Cardiac atrium fibroblast (primary cell): ENCODE results near the gene CAPN12. TPM values are rescaled to one million over a fixed set of nuclear protein-coding genes. Genes with fewer than 3 reads are reported as not detected.

Experiments used
- total RNA-seq: library from RNA; depleted of rRNA; stranded (reverse); fragments of >200 nt; gene quantifications from 2 replicates; pipeline ENCODE4 v1.2.3, GENCODE V29; 2015

The CAPN12 gene, protein sequence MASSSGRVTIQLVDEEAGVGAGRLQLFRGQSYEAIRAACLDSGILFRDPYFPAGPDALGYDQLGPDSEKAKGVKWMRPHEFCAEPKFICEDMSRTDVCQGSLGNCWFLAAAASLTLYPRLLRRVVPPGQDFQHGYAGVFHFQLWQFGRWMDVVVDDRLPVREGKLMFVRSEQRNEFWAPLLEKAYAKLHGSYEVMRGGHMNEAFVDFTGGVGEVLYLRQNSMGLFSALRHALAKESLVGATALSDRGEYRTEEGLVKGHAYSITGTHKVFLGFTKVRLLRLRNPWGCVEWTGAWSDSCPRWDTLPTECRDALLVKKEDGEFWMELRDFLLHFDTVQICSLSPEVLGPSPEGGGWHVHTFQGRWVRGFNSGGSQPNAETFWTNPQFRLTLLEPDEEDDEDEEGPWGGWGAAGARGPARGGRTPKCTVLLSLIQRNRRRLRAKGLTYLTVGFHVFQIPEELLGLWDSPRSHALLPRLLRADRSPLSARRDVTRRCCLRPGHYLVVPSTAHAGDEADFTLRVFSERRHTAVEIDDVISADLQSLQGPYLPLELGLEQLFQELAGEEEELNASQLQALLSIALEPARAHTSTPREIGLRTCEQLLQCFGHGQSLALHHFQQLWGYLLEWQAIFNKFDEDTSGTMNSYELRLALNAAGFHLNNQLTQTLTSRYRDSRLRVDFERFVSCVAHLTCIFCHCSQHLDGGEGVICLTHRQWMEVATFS
- 2.8 TPM in 1 of 2 replicates, not detected in the other for total RNA-seq

DNA sequence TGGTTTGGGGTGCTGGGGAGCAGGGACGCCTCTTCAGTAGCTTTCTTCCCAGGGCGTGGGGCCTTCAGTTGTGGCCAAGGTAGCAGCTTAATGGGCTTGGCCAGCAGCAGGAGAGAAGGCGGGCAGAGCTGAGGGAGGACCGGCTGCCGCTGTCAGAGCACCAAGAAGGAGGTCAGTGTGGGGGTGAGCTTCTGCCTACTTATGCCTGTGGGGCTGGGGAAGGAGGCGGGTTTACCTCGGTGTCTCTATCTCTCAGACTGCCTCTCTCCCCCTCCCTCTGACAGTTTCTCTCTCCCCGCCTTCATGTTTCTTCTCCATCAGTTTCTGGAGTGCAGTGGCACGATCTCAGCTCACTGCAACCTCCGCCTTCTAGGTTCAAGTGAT, at the start of gene CAPN12:
Gene CAPN12 (minus strand): TSS at position 177 of the 384 bp plus-strand sequence. CDS start 309 bp downstream, outside the sequence.

GRCh38 chr19:38788478-38789243, 44.4 kb upstream of the CAPN12 start, which contains the start of gene LGALS7B:
Gene LGALS7B, plus strand, starts transcription at chr19:38789200. Its CDS starts 27 bp downstream, at chr19:38789227.

GRCh38 chr19:38773469-38774177, 29.3 kb upstream of the CAPN12 start, which contains the start of gene LGALS7:
Gene LGALS7, minus strand, starts transcription at chr19:38773517. Its CDS starts 25 bp downstream, at chr19:38773492.

Other genes with a start within 250 kb of the CAPN12 start
- 0.16 and 0.90 TPM in 2 replicates for gene MAP4K1, start 126.5 kb downstream of the CAPN12 start, total RNA-seq
- 443 and 497 TPM in 2 replicates for gene EIF3K, start 125.3 kb downstream of the CAPN12 start, total RNA-seq
- 309 and 476 TPM in 2 replicates for gene ACTN4, start 96.8 kb downstream of the CAPN12 start, total RNA-seq
- not detected in 2 replicates for gene LGALS7, start 29.0 kb upstream of the CAPN12 start, total RNA-seq
- not detected in 2 replicates for gene LGALS7B, start 44.7 kb upstream of the CAPN12 start, total RNA-seq
- gene LGALS4, start 68.5 kb upstream of the CAPN12 start, total RNA-seq, result not detected in 2 replicates
- 61.9 and 89.9 TPM in 2 replicates for gene ECH1, start 87.3 kb upstream of the CAPN12 start, total RNA-seq
- 179 and 198 TPM in 2 replicates for gene HNRNPL, start 105.5 kb upstream of the CAPN12 start, total RNA-seq
- gene RINL, start 133.8 kb upstream of the CAPN12 start, total RNA-seq, result 1.5 and 2.3 TPM in 2 replicates
- gene SIRT2, start 155.1 kb upstream of the CAPN12 start, total RNA-seq, result 56.7 and 57.2 TPM in 2 replicates
- 15.3 and 18.0 TPM in 2 replicates for gene NFKBIB, start 155.5 kb upstream of the CAPN12 start, total RNA-seq
- not detected in 2 replicates for gene CCER2, start 167.7 kb upstream of the CAPN12 start, total RNA-seq
- 15.5 and 22.0 TPM in 2 replicates for gene SARS2, start 186.3 kb upstream of the CAPN12 start, total RNA-seq
- gene MRPS12, start 186.5 kb upstream of the CAPN12 start, total RNA-seq, result 32.2 and 33.8 TPM in 2 replicates
- 18.4 and 26.2 TPM in 2 replicates for gene FBXO17, start 231.3 kb upstream of the CAPN12 start, total RNA-seq